Activated gamma-delta T cell treated with anti-CD3 and anti-CD28 coated beads, Interleukin-2, amount 50 U/mL, for 16 hours (primary cell): ENCODE measurements around the gene GRIK4.

Experiments used
- DNase-seq: peaks from one replicate; pipeline ENCODE4 v3.0.0-alpha.2; 2020; ENCODE audit warnings: low read depth

GRIK4 gene

DNA sequence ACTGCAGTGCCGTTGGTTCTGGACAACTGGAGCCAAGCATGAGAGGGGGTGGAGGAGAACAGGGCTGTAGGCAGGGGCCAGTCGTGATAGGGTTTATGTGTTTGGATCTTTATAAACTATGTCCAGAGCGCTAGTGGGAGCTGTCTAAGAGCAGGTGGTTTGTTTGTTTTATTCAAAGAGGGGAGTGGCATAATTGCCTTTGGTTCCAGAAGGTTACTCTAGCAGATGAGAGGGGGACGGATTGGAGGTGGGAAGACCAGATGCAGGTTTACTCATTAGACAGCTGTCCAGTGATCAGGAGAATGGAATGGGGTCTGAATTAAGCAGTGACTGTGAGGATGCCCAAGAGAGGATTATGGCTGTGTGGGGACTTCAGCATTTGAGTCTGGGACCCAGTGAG, 403.1 kb downstream of the GRIK4 start:
- DNase-seq: no peak

DNA sequence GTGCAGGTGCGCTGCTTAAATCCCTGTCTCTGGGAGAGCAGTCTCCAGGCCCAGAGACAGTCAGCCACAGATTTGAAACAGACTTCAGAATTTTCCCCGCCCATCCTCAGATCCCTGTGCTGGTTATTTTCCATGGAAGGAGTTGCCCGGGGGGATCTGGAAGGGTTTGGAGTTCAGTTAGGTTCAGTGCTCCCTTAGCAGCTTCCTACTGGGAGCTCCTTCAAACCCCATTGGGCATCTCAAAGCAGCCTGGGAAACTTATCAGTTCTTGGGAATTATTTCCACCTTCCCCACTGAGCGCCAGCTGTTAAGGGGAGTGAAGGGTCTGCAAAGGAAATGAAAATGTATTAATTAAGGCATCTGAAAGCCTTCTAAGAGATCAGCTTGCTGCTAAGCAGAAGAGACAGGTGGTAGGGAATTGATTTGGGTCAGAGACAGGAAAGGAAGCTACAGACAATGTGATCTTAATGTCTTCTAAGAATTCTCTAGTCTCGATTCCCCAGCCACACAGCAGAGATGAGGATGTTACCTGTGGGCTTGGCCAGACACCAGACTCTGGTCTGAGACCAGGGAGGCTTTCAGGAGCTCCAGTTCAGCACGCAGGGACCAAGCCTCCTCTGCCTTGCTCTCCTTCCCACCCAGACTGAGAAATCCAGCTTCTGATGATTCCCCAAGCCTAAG, 406.2 kb downstream of the GRIK4 start:
- DNase-seq: no peak

DNA sequence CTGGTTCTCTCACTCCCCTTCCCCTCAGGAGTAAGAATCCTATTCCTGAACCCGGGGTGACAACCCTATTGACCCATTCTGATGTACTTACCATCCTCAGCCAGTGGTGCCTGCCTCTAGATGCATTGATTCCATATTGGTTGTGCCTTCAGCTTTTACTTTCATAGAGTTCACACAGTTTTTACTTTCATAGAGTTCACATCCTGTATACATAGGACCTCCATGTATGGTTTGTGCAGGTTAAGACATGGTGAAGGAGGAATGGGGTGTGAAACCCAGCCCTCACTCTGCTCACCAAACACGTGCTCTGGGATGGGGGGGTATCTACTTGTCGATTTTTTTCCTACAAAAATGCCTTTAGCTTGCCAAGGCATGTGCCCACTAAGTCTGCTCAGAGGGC, 406.7 kb downstream of the GRIK4 start:
- DNase-seq: no peak

DNA sequence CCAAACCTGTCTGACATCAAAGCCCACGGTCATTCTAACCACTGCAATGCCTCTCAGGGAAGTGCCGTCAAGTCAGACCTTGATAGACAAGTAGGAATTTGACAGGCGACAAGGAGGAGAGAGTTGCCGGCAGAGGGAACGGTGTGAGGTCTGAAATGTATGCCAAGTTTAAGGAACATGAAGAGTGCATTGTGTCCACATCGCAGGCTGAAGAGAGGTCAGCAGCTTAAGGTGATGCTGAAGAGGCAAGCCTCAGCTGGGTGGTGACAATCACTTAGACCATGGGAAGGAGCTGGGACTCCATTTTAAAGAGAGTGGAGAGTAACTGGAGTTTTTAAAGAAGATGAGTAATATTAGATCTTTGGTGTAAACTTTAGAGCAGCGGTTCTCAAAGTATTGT, 407.5 kb downstream of the GRIK4 start:
- DNase-seq: no peak

DNA sequence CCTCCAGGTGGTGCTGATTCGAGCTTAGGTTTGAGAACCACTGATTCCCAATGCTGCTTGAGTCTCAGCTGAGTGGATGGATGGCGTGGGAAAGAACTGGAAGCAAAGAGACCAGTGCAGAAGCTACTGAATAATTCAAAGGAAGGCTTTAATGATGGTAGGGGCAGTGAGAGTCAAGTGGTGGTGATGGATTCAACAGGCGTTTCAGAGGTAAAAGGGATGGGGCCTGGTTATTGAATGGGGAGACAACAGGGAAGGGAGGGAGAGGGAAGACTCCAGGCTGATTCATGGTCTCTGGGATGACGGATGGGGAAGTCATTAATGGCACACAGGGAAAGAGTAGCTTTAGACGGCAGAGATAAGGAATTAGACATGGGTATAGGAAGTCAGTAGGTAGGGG, 408.0 kb downstream of the GRIK4 start:
- no peak for DNase-seq

DNA sequence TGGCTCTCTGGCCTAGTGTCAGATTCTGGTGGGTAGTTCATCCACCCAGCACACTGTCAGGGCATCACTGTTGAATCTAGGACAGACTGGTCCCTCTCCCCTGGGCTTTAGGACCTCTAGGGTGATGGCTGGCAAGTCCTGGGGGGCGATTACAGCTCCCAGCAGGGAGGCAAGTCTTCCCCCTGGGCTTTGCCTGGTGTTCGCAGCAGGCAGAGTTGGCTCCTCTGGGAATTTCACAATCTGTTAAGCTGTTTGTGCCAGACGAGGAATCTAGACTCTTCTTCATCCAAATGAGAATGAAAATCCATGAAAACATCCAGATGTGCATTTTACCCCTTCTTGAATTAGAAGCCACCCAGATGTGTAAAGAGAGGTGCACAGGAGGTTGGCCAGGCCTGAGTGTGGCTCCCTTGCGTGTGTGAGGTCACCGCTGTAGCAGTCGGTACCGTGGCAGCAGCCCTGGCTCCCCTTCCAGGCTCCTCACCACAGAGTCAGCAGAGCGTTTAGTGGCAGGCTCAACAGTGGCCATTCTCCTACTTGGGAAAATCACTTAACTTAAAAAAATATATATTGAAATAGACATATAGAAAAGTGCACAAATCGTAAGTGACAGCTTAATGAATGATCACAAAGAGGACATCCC, 412.4 kb downstream of the GRIK4 start:
- no peak for DNase-seq

DNA sequence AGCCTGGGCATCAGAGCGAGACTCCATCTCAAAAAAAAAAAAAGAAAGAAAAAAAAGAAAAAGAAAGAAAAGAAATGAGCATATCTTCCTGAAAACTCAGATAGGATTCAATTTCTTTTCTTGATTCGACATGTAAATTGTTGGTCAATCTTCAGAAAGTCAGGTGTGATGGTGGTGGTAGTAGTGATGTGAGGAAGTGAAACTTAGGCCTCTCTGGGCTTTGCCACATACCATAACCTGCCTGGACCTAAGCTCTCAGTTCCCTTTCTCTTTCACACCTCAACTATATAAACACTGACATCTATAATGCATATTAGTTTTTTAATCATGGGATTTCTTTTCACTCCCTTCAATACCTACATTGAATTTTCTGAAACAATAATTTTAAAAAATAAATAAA, 414.4 kb downstream of the GRIK4 start:
- DNase-seq: no peak

DNA sequence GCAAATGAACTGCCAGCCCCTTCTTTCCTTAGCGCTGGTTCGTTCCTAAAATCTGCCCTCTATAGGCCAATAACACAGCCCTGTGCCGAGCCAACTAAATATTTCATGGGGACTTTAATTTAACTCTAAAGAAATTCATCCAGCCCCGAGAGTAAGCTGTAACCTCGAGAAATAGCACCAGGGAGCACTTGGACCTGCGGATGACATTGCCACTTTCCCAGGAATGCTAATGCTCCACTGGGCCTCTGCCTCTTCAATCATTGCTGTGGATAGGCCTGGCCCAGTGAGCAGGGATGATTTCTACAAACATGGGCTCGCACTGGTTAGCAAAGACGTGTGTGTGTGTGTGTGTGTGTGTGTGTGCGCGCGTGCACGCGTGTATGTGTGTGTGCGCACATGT, 417.1 kb downstream of the GRIK4 start:
- DNase-seq: no peak

DNA sequence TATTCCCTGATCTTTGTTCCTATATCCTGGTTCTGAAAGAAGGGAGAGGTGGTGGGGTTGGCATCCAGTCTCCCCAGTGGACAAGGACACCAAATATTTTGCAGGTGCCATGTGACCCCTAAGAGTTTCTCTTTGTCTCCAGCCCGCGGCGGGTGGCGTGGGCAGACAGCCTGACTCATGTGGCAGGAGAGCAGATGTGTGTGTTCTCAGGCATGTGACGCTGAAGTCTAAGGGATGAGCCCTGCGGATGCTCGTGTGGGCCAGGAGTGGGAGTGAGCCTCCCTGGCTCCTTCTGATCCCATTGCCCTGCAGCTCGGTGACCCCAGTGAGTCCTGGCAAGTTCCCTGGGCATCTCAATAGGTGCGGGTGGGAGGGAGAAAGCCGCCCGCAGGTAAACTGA, 417.5 kb downstream of the GRIK4 start:
- DNase-seq: no peak

DNA sequence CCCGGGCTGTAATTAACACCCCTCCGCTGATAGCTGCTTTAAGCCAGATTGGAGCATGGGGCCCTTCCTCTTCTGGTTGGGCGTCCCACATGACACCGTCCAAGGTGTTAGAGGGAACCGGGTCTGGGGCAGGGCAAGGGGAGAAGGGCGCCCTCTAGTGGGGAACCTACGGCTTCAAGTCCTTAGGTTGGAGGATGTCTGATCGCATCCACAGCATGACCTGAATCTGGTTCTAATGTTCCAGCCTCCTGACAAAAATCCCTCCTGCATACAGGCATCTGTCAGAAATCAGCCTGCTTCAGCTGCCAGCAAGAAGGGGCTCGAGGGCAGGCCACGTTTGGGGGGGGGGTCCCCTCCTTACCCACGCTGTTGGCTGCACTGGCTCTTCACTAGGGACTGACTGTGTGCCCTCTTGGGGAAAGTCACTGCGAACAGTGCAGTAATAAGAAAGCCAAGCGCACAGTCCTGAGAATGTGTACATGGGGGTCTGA, 418.2 kb downstream of the GRIK4 start:
- no peak for DNase-seq

DNA sequence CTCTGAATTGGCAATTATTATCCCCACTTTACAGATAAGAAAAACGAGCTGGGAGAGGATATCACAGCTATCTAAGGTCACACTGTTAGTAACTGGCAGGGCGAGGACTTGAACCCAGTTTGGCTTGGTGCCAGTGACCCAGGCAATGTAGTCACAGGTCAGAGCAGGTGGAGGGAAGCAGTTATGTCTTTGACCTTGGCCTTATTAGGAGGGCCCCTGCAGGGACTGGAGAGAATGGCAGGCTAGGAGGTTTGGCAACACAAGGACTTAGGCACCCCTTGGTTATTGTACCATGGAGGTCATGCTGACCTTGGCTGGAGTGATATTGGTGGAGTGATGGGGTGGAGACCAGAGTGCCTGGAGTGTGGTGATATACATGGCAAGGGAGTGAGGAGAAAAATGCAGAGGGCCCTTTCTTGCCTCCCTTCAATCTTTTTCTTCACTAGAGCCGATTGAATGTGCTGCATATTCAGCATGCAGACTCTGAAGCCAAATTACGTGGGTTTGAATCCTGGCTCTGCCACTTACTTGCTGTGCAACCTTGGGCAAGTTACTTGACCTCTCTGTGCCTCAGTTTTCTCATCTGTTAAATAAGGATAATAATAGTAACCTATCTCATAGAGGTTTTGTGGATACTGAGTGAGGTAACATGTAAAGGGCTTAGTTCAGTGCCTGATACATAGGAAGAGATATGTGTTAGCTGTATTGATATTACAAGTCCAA, 419.7 kb downstream of the GRIK4 start:
- no peak for DNase-seq

DNA sequence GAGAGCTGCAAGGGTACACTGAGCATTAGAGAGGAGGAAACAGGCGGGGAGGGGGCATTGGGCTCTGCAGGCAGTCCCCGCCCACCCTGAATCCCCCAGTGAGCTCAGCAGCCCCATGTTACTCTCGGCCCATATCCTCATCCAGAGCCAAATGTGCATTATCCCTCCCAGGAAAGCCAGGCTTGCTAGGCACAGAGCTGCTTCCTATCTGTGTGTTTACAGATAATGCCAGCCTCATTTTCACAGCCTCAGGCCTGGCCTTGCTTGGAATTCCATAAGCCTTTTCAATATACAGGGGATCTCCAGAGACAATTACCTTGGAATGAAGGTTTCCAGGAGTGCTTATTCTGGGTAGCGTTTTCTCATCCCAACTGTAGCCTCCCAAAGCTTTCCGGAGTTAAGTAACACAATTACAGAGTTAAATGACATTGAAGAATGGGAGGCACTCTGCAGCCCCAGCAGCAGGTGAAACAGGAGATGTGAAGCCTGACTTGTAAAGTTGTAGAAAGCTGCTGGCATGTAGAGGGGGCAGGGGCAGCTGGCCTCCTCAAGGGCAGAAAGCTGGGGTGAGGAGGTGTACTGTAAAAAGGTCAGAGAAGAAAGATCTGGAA, 420.9 kb downstream of the GRIK4 start:
- no peak for DNase-seq

DNA sequence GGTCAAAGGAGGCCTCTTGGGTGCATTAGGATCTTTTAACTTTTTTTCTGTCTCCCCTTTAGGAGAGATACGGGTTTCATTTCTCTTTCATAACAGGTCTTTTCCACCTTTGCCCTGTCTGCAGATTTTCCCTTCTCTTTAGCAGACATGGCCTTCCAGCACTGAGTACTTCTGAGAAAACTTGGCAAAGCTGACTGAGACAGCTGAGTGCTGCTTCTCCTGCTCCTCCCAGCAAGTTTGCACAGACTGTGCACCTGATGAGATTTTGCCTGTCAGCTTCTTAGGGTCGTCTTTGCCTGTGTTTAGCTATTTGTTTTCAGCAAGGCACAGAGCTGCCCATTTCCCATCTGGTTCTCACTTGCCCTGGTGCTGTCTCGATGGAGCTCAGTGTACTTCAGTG, 424.8 kb downstream of the GRIK4 start:
- no peak for DNase-seq

DNA sequence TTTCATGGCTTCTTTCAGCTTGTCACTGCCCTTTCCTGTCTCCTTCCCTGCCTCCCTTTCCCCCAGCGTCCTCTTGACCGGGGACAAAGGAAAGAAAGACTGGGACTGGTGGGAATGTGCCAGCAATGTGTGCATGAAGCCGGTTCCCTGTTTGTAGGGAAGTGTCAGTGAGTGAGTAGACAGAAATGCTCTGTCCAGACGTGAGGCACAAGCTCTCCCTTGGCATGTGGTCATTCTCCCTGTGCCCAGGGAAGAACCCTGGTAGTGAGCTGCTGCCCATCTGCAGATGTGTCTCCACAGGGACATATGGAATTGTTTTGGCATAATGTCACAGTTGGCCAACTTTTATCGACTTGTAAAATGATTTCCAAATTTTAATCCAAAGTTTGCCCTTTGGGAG, 426.0 kb downstream of the GRIK4 start:
- DNase-seq: no peak

DNA sequence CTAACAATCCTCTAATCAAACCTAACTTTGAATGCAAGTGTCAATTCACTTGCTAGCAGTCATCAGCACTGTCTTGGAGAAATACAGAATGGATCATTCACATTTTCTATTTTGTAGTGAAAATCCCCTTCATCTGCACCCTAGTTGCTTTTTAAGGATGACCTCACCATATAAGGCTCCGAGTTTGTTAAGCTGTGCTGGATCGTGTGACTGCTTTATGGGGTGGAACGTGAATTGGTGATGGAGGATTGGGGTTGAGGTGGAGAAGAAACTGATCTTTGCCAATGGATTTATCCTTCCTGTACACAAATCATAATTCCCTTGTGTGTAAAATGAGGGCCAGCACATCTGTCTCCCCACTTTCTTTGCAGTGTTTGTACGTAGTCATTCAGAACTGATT, 426.7 kb downstream of the GRIK4 start:
- no peak for DNase-seq

DNA sequence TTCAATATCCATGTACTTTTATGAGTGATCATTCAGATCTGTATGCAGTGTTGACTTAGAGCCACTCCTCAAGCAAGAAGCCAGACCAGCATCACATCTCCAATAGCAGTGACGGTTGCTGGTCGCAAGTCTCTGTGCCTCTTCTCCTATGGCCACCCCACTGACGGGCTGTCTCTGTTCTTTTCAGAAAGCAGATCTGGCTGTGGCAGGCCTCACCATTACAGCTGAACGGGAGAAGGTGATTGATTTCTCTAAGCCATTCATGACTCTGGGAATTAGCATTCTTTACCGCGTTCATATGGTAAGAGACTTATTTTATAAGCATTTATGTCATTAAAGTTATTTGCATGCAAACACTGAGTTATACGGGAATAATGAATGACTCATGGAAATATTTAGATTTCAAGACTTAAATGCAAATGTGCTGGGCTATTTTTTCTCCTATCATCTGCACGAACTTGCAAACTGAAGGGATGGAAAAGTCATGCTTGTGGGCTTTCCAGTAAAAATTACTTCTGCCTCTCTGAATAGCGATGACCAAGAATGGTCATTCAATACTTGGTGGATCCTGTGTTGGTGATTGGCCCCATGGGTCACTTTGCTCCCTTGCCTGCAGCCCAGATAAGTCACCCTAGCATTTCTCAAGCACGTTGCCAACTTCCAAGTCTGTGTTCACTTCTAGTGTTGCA, 428.8 kb downstream of the GRIK4 start:
- no peak for DNase-seq

DNA sequence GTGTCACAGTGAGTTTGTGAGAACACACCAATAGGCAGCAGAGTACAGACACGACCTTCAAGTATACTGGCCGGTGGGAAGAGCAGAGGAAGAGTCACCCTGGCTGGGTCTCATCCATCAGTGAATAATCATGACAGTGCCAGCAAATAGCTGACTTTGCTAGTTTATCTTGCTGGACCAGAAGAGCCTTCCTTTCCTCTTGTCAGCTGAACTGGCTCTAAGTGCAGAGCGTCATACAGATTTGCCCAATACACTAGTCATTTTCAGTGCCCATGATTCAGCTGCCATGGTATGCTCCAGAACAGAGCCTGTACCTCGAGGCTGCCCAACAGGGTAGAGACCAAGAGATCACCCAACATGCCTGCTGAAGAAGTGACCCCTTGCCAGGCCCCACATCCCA, 429.5 kb downstream of the GRIK4 start:
- DNase-seq: no peak

DNA sequence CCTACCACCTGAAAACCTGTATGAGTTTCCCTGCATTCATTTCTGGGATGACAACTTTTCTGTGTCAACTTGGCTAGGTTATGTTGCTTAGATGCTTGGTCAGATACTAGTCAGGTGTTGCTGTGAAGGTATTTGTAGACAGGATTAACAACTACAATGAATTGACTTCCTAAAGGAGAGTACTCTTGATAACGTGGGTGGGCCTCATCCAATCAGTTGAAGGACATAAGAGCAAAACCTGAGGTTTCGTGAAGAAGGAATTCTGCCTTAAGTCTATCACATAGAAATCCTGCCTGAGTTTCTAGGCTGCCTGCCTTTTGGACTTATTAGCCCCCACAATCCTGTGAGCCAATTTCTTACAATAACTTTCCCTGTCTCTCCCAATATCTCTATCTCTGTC, 431.2 kb downstream of the GRIK4 start:
- no peak for DNase-seq

DNA sequence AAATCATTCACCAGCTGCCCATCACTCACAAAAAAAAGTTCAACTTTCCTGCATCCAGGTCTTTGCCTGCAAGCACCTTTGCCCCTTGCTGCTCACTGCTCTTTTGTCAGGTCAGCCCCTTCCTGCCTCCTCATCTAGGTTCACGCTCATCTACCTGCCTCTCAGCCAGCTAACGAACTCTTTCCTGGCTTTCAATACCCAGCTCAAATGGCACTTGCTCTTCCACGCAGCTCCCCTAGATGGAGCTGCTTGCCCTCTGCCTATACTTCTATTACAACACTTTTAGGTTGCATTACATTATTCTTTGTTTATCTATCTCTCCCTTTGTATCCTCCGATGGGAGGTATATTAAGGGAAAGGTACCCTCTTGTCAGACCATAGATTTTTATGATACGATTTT, 433.5 kb downstream of the GRIK4 start:
- DNase-seq: no peak

DNA sequence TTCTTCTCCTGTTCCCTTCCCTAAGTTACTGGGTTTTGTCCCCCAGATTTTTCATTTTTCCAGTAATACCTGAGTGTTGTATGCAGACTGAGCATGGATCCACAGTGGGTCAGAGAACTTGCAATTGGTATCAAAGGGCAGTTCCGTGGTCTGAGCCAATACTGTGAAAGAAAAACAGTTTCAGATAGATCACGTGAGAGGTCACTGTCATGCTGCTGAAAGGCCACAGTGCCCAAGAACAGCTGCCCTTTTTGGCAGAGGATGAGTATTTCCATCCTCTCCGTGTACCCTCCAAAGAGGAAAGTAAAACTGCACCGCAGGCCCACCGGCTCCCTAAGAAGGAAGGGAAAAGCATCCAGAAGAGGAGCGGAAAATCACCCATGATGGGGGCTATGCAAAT, 439.3 kb downstream of the GRIK4 start:
- DNase-seq: no peak

DNA sequence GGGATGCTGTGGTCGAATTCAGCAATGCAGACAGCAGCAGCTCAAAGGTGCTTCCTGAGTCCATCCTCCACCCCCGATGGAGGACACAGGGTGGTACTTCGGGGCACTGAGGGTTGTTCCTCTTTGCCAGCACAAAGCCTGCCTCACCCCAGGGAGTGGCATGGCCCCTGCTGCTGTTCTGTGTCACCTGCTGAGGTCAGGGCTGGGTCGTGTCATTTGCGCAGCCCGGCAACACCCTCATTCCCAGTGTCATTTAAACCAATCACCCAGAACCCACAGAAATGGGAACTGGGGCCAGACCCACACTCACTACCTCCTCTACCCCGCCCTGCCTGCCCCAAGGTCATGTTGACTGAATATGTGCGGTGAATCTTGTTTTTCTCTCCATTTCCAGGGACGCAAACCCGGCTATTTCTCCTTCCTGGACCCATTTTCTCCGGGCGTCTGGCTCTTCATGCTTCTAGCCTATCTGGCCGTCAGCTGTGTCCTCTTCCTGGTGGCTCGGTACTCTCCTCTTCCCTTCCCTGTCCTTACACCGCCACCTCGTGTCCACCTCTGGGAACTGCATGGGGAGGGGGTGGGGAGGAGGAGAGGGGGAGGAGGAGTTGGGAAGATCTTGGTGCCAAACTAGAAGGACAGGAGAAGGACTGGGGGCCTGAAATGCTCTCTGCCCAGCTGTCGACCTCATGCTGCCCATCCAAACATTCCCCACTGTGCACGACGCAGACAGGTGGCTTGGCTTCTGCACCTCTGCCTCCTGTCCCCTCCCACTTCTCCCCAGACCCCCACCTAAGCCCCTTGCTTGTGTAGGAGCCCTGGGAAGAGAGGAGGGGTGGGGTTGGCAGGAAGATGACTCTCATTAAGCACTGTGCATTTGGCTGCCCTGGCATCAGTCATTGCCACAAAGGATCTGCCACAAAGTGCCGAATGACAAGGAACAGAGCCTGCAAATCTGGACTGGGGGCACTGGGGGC, 441.2 kb downstream of the GRIK4 start:
- DNase-seq: peak; percentile 27
